Stromal cell of bone marrow (primary cell): ENCODE data around the gene CHRNB2.

Experiments used
- DNase-seq: peaks from one replicate; pipeline ENCODE4 v3.0.0-alpha.2; 2012; ENCODE audit warnings: low read depth

Gene CHRNB2

GRCh38 chr1:154579374-154579773, 11.8 kb downstream of the CHRNB2 start:
- no peak for DNase-seq

GRCh38 chr1:154581766-154582165, 14.2 kb downstream of the CHRNB2 start:
- DNase-seq = no peak

GRCh38 chr1:154582885-154583284, 15.3 kb downstream of the CHRNB2 start:
- DNase-seq = no peak

- DNase-seq = no peak
These were observed 16.2 kb downstream of the CHRNB2 start for GRCh38 chr1:154583773-154584172.

GRCh38 chr1:154584267-154584994, 16.9 kb downstream of the CHRNB2 start:
- DNase-seq = no peak

- DNase-seq = no peak
These were observed 18.7 kb downstream of the CHRNB2 start for GRCh38 chr1:154586231-154586630.

GRCh38 chr1:154586641-154587040, 19.1 kb downstream of the CHRNB2 start:
- no peak for DNase-seq

DNA sequence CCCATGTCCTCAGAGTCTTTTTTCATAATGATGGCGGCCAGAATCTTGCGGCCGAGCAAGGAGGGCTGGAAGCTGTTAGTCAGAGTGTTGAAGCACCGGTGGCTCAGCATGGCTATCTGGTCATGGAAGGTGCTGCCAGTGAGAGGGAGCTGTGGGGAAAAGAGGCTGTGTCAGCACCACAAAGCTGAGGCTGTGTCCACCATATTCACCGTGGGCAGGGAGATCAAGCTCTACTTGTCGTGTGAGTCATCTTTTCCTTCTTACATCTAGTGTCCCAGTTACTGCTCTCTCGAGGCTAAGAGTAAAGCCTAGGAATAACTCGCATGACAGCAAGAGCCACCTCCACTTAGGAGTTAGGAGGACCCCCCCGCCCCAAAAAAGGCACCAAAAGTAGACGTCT, 22.2 kb downstream of the CHRNB2 start:
- no peak for DNase-seq

- no peak for DNase-seq
These were observed 23.2 kb downstream of the CHRNB2 start for GRCh38 chr1:154590756-154591155.

DNA sequence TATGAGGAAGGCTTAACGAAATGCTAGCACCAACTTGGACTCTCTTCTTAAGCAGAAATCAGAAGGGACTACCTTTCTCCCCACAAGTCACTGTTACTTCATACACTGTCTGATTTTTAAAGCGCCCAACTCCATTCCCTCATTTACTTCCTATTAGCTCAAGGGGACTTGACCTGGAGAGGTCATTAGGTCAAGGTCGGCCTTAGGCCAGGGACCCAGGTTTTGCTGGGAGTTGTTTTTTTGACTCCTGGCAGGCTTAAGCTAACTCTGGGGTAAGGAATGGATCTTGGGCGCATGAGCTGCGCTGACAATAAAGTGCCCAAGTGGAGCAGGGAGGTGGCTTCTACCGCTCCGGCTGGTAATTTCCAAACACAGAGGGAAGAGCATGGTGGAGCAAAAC, 23.6 kb downstream of the CHRNB2 start:
- DNase-seq = no peak

DNA sequence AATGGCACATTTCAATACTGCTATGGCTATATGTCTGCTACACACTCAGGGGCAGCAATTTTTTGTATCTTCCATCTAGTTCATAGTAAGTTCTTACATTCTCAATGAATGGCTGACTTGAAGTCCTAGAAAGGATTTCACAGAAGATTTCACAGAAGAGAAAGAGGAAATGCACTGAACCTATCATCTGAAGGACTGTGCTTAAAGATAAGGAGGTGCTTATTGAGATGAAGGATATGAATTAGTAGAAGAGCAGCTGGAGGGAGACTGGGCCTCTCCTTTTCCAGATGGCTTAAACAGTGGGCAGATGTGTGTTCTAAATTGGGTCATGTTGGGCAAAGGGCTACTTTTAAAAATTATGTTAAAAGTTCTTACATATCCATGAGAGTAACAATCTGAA, 25.8 kb downstream of the CHRNB2 start:
- DNase-seq = no peak

- DNase-seq = no peak
These were observed 27.2 kb downstream of the CHRNB2 start for GRCh38 chr1:154594811-154595210.

DNA sequence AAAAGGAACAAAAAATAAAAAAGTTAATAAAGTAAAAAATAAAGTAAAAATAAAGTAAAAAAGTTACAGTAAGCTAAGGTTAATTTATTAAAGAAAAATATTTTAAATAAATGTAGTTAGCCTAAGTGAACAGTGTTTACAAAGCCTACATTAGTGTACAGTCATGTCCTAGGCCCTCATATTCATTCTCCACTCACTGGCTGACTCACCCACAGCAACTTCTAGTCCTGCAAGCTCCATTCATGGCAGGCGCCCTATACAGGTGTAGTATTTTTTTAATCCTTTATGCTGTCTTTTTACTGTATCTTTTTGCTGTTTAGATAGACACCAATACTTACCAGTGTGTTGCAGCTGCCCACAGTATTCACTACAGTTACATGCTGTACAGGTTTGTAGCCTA, 28.0 kb downstream of the CHRNB2 start:
- DNase-seq = peak; percentile 9

DNA sequence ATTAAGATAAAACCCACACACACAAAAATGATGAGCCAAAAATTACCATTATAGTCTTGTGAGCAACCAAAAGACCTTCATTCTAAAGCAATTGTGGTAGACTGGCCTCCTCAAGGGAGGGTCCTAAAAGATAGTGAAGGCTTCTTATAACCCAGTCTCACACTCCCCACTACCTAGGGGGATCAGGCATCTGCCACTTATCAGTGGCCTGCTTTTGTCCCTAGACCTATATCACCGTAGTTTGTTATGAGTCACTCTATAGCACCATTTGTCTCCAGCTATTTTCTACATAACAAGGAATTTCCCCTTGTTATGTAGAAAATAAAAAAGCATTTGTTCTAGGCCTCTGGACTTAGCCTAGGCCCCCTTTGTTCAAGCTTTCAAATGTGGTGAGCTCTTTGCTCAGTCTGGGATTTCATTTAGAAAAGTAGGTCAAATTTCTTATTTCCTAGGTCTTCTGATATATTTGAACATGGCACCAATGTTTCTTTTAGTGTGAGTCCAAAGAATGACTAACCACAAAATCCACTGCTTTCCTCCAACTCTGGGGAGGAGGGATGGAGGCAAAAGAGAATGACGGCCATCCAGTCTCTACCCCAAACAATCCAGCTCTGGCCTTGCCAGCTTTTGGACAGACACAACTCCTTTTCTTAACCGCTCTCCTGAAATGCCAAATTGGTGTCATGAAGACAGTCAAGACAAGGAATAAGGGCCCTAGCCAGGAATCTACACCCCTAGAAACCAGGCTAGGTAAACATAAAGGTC, 31.5 kb downstream of the CHRNB2 start:
- DNase-seq = peak; percentile 31

GRCh38 chr1:154599658-154600057, 32.1 kb downstream of the CHRNB2 start:
- DNase-seq = peak; percentile 9

- DNase-seq = no peak
These were observed 35.7 kb downstream of the CHRNB2 start for GRCh38 chr1:154603317-154603716.

- DNase-seq = no peak
These were observed 38.0 kb downstream of the CHRNB2 start for GRCh38 chr1:154605534-154605933.

- peak; percentile 38 for DNase-seq
These were observed 39.6 kb downstream of the CHRNB2 start for GRCh38 chr1:154607106-154607608.

DNA sequence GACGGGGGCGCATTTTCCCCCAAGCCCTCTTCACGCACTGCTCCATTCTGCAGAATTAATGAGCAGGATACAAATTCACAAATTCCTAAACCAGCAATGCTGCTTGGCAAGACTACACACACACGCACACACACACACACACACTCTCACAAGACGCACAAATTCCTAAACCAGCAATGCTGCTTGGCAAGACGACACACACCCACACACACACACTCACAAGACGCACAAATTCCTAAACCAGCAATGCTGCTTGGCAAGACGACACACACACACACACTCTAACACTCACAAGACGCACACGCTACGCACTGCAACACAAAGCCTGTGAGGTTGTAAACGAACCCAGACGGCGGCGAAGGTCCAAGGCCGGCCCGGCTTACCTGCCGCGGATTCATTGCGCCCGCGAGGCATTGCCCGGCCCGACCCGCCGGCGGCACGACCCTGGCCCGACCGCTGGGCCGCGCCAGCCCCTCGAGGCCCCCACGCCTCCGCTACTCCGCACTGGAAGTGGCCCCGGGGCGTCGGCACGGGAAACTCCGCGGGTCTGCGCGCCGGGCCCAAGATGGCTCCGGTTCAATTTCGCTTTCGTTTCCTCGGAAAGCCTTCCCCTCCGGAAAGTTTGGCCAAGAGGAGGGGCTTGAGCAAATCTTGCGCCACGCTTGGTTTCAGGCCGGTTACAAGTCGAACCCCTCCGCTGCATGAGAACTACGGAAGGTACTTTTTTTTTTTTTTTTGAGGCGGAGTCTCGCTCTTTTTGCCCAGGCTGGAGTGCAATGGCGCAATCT, 40.2 kb downstream of the CHRNB2 start, which contains the start of gene ADAR:
Gene ADAR, minus strand, starts transcription at position 578 of the 788 bp plus-strand sequence. Its CDS starts 180 bp downstream, at position 398.
- DNase-seq = peak; percentile 96

GRCh38 chr1:154608397-154609270, 41.1 kb downstream of the CHRNB2 start:
- peak; percentile 25 for DNase-seq
